ENCODE results near the gene SCO1. TPM values are rescaled to one million over a fixed set of nuclear protein-coding genes. Genes with fewer than 3 reads are reported as not detected.
"Not testable (repeated sequence)": the region's sequence is repeated elsewhere in the genome, so short reads cannot be mapped to it uniquely, and the experiment has no call there.

The SCO1 gene
- polyA plus RNA-seq, 2 donors: 4.9 to 14.3 TPM

- H3K9me3 ChIP-seq (ENCODE audit: control insufficient read depth in 2 of 2, insufficient read depth in 1 of 2, low read depth in 1 of 2, low read length in 1 of 2): no peaks in the 10 kb centered on the region
- no peak overlapping the region for H3K27ac ChIP-seq (ENCODE audit: low read depth in 2 of 2, low read length in 1 of 2)
- no peak overlapping the region for H3K4me3 ChIP-seq (ENCODE audit: low read depth in 1 of 2, low read length in 2 of 2)
- peaks cover 0 to 1% of the 10 kb centered on the region in 2 donors for H3K36me3 ChIP-seq (ENCODE audit: control insufficient read depth in 2 of 2, insufficient read depth in 2 of 2, low read length in 1 of 2)
- whole genome bisulfite sequencing, 2 donors: 73 to 91% methylated on average over 1 of the region's 1 CpG
- H3K27me3 ChIP-seq (ENCODE audit: control insufficient read depth in 1 of 2, insufficient read depth in 2 of 2, low read length in 2 of 2): no peaks in the 10 kb centered on the region
- peaks cover 0 to 6% of the 10 kb centered on the region in 2 donors for H3K4me1 ChIP-seq (ENCODE audit: control insufficient read depth in 2 of 2, insufficient read depth in 2 of 2, low read length in 1 of 2)
These were observed 2.5 kb upstream of the SCO1 start for GRCh38 chr17:10699856-10700255.

- WGBS, 2 donors: 7 to 9% methylated on average over 18 of the region's 18 CpGs
- peaks cover 0 to 6% of the 10 kb centered on the region in 2 donors for H3K4me1 ChIP-seq (ENCODE audit: control insufficient read depth in 2 of 2, insufficient read depth in 2 of 2, low read length in 1 of 2)
These were observed 924 bp upstream of the SCO1 start for GRCh38 chr17:10698096-10698818.

GRCh38 chr17:10695875-10696407 is 1.4 kb downstream of the SCO1 start:
- H3K27ac ChIP-seq (ENCODE audit: low read depth in 2 of 2, low read length in 1 of 2); H3K27me3 ChIP-seq (ENCODE audit: control insufficient read depth in 1 of 2, insufficient read depth in 2 of 2, low read length in 2 of 2); H3K4me1 ChIP-seq (ENCODE audit: control insufficient read depth in 2 of 2, insufficient read depth in 2 of 2, low read length in 1 of 2); H3K36me3 ChIP-seq (ENCODE audit: control insufficient read depth in 2 of 2, insufficient read depth in 2 of 2, low read length in 1 of 2); H3K9me3 ChIP-seq (ENCODE audit: control insufficient read depth in 2 of 2, insufficient read depth in 1 of 2, low read depth in 1 of 2, low read length in 1 of 2): not testable (repeated sequence)
- peak overlapping the region; percentile 14 to 94 for H3K4me3 ChIP-seq (ENCODE audit: low read depth in 1 of 2, low read length in 2 of 2)
- WGBS, 2 donors: 80 to 87% methylated on average over 17 of the region's 17 CpGs

More at GRCh38 chr17:10698096-10698818, 924 bp upstream of the SCO1 start:
- H3K4me3 ChIP-seq (ENCODE audit: low read depth in 1 of 2, low read length in 2 of 2): peak overlapping the region; percentile 94 to 99
- H3K36me3 ChIP-seq (ENCODE audit: control insufficient read depth in 2 of 2, insufficient read depth in 2 of 2, low read length in 1 of 2): no peaks in the 10 kb centered on the region
- no peaks in the 10 kb centered on the region for H3K9me3 ChIP-seq (ENCODE audit: control insufficient read depth in 2 of 2, insufficient read depth in 1 of 2, low read depth in 1 of 2, low read length in 1 of 2)
- H3K27me3 ChIP-seq (ENCODE audit: control insufficient read depth in 1 of 2, insufficient read depth in 2 of 2, low read length in 2 of 2): no peaks in the 10 kb centered on the region
- peak overlapping the region; percentile 13 to 96 for H3K27ac ChIP-seq (ENCODE audit: low read depth in 2 of 2, low read length in 1 of 2)

GRCh38 chr17:10687499-10687898 is 9.8 kb downstream of the SCO1 start:
- no peaks in the 10 kb centered on the region for H3K4me1 ChIP-seq (ENCODE audit: control insufficient read depth in 2 of 2, insufficient read depth in 2 of 2, low read length in 1 of 2)
- H3K4me3 ChIP-seq (ENCODE audit: low read depth in 1 of 2, low read length in 2 of 2): no peak overlapping the region
- H3K36me3 ChIP-seq (ENCODE audit: control insufficient read depth in 2 of 2, insufficient read depth in 2 of 2, low read length in 1 of 2): peaks cover 4 to 12% of the 10 kb centered on the region in 2 donors
- H3K27me3 ChIP-seq (ENCODE audit: control insufficient read depth in 1 of 2, insufficient read depth in 2 of 2, low read length in 2 of 2): no peaks in the 10 kb centered on the region
- H3K9me3 ChIP-seq (ENCODE audit: control insufficient read depth in 2 of 2, insufficient read depth in 1 of 2, low read depth in 1 of 2, low read length in 1 of 2): no peaks in the 10 kb centered on the region
- H3K27ac ChIP-seq (ENCODE audit: low read depth in 2 of 2, low read length in 1 of 2): no peak overlapping the region
- WGBS, 2 donors: 77 to 93% methylated on average over 2 of the region's 2 CpGs

GRCh38 chr17:10683853-10684252 is 13.5 kb downstream of the SCO1 start:
- Histone ChIP-seq H3K27me3 (ENCODE audit: control insufficient read depth in 1 of 2, insufficient read depth in 2 of 2, low read length in 2 of 2) (no peaks in the 10 kb centered on the region), H3K36me3 (ENCODE audit: control insufficient read depth in 2 of 2, insufficient read depth in 2 of 2, low read length in 1 of 2) (peaks cover 5 to 15% of the 10 kb centered on the region in 2 donors), H3K27ac (ENCODE audit: low read depth in 2 of 2, low read length in 1 of 2) (no peak overlapping the region), H3K4me1 (ENCODE audit: control insufficient read depth in 2 of 2, insufficient read depth in 2 of 2, low read length in 1 of 2) (no peaks in the 10 kb centered on the region), H3K9me3 (ENCODE audit: control insufficient read depth in 2 of 2, insufficient read depth in 1 of 2, low read depth in 1 of 2, low read length in 1 of 2) (no peaks in the 10 kb centered on the region), H3K4me3 (ENCODE audit: low read depth in 1 of 2, low read length in 2 of 2) (no peak overlapping the region)
- WGBS, 2 donors: 65 to 77% methylated on average over 2 of the region's 2 CpGs

- H3K4me3 ChIP-seq (ENCODE audit: low read depth in 1 of 2, low read length in 2 of 2): no peak overlapping the region
- peaks cover 5 to 15% of the 10 kb centered on the region in 2 donors for H3K36me3 ChIP-seq (ENCODE audit: control insufficient read depth in 2 of 2, insufficient read depth in 2 of 2, low read length in 1 of 2)
- no peaks in the 10 kb centered on the region for H3K27me3 ChIP-seq (ENCODE audit: control insufficient read depth in 1 of 2, insufficient read depth in 2 of 2, low read length in 2 of 2)
- H3K27ac ChIP-seq (ENCODE audit: low read depth in 2 of 2, low read length in 1 of 2): no peak overlapping the region
- no peaks in the 10 kb centered on the region for H3K4me1 ChIP-seq (ENCODE audit: control insufficient read depth in 2 of 2, insufficient read depth in 2 of 2, low read length in 1 of 2)
- WGBS, 2 donors: 79 to 85% methylated on average over 7 of the region's 7 CpGs
- no peaks in the 10 kb centered on the region for H3K9me3 ChIP-seq (ENCODE audit: control insufficient read depth in 2 of 2, insufficient read depth in 1 of 2, low read depth in 1 of 2, low read length in 1 of 2)
These were observed 15.4 kb downstream of the SCO1 start for GRCh38 chr17:10681866-10682446.

- no peaks in the 10 kb centered on the region for H3K9me3 ChIP-seq (ENCODE audit: control insufficient read depth in 2 of 2, insufficient read depth in 1 of 2, low read depth in 1 of 2, low read length in 1 of 2)
- H3K4me3 ChIP-seq (ENCODE audit: low read depth in 1 of 2, low read length in 2 of 2): no peak overlapping the region
- 93% methylated on average over 4 of the region's 4 CpGs for WGBS, 2 donors
- H3K4me1 ChIP-seq (ENCODE audit: control insufficient read depth in 2 of 2, insufficient read depth in 2 of 2, low read length in 1 of 2): no peaks in the 10 kb centered on the region
- peaks cover 0 to 8% of the 10 kb centered on the region in 2 donors for H3K36me3 ChIP-seq (ENCODE audit: control insufficient read depth in 2 of 2, insufficient read depth in 2 of 2, low read length in 1 of 2)
- H3K27ac ChIP-seq (ENCODE audit: low read depth in 2 of 2, low read length in 1 of 2): no peak overlapping the region
- H3K27me3 ChIP-seq (ENCODE audit: control insufficient read depth in 1 of 2, insufficient read depth in 2 of 2, low read length in 2 of 2): no peaks in the 10 kb centered on the region
These were observed 22.6 kb downstream of the SCO1 start for GRCh38 chr17:10674704-10675103.

GRCh38 chr17:10673312-10673711 is 24.0 kb downstream of the SCO1 start:
- H3K4me3 ChIP-seq (ENCODE audit: low read depth in 1 of 2, low read length in 2 of 2): no peak overlapping the region
- H3K9me3 ChIP-seq (ENCODE audit: control insufficient read depth in 2 of 2, insufficient read depth in 1 of 2, low read depth in 1 of 2, low read length in 1 of 2): no peaks in the 10 kb centered on the region
- H3K36me3 ChIP-seq (ENCODE audit: control insufficient read depth in 2 of 2, insufficient read depth in 2 of 2, low read length in 1 of 2): peaks cover 0 to 8% of the 10 kb centered on the region in 2 donors
- H3K4me1 ChIP-seq (ENCODE audit: control insufficient read depth in 2 of 2, insufficient read depth in 2 of 2, low read length in 1 of 2): no peaks in the 10 kb centered on the region
- 93 to 95% methylated on average over 12 of the region's 12 CpGs for WGBS, 2 donors
- H3K27me3 ChIP-seq (ENCODE audit: control insufficient read depth in 1 of 2, insufficient read depth in 2 of 2, low read length in 2 of 2): no peaks in the 10 kb centered on the region
- no peak overlapping the region for H3K27ac ChIP-seq (ENCODE audit: low read depth in 2 of 2, low read length in 1 of 2)

GRCh38 chr17:10668775-10669174 is 28.6 kb downstream of the SCO1 start:
- H3K4me1 ChIP-seq (ENCODE audit: control insufficient read depth in 2 of 2, insufficient read depth in 2 of 2, low read length in 1 of 2): no peaks in the 10 kb centered on the region
- no peak overlapping the region for H3K4me3 ChIP-seq (ENCODE audit: low read depth in 1 of 2, low read length in 2 of 2)
- 47 to 52% methylated on average over 1 of the region's 1 CpG for WGBS, 2 donors
- H3K27me3 ChIP-seq (ENCODE audit: control insufficient read depth in 1 of 2, insufficient read depth in 2 of 2, low read length in 2 of 2): no peaks in the 10 kb centered on the region
- H3K27ac ChIP-seq (ENCODE audit: low read depth in 2 of 2, low read length in 1 of 2): no peak overlapping the region
- H3K36me3 ChIP-seq (ENCODE audit: control insufficient read depth in 2 of 2, insufficient read depth in 2 of 2, low read length in 1 of 2): no peaks in the 10 kb centered on the region
- H3K9me3 ChIP-seq (ENCODE audit: control insufficient read depth in 2 of 2, insufficient read depth in 1 of 2, low read depth in 1 of 2, low read length in 1 of 2): no peaks in the 10 kb centered on the region
